GM23338 (cell line): Measurements from ENCODE around the gene FAM20A. TPM values are rescaled to one million over a fixed set of nuclear protein-coding genes. Genes with fewer than 3 reads are reported as not detected.

Source experiments
- ATAC-seq: fragments of 200-7000 bp; cut with Tn5 transposase; 3 replicates; pipeline ENCODE4 v1.9.1; 2020
- DNase-seq: peaks from one replicate; pipeline ENCODE4 v3.0.0-alpha.2; 2015; ENCODE audit warnings: low spot score
- H2AFZ ChIP-seq: fragments of 200-600 bp; sonication (generic); 2 replicates; pipeline ENCODE4 v1.8.0; 2016; ENCODE audit warnings: antibody characterized with exemption, mild to moderate bottlenecking, moderate library complexity
- H3F3A ChIP-seq: fragments of 200-600 bp; sonication (generic); replicated peaks from 2 replicates; pipeline ENCODE4 v1.8.0; 2017; ENCODE audit warnings: antibody characterized with exemption, mixed run types, low read depth
- H3K27ac ChIP-seq: fragments of 200-600 bp; sonication (generic); 2 replicates; pipeline ENCODE4 v1.6.1; 2016; ENCODE audit warnings: low read depth
- H3K27me3 ChIP-seq: fragments of 200-600 bp; sonication (generic); 2 replicates; pipeline ENCODE4 v1.8.0; 2016; ENCODE audit warnings: mild to moderate bottlenecking, mixed run types, moderate library complexity; ENCODE audit not compliant: insufficient read depth
- H3K36me3 ChIP-seq: fragments of 200-600 bp; sonication (generic); 2 replicates; pipeline ENCODE4 v1.8.0; 2016; ENCODE audit warnings: mild to moderate bottlenecking; ENCODE audit not compliant: insufficient read depth
- H3K4me1 ChIP-seq: fragments of 200-600 bp; sonication (generic); 2 replicates; pipeline ENCODE4 v1.8.0; 2016; ENCODE audit warnings: mild to moderate bottlenecking, moderate library complexity; ENCODE audit not compliant: insufficient read depth
- H3K4me2 ChIP-seq: fragments of 200-600 bp; sonication (generic); 2 replicates; pipeline ENCODE4 v1.7.1; 2017; ENCODE audit warnings: mixed run types
- H3K4me3 ChIP-seq: fragments of 200-600 bp; sonication (generic); 2 replicates; pipeline ENCODE4 v1.6.1; 2016; ENCODE audit warnings: mixed run types
- H3K79me2 ChIP-seq: fragments of 200-600 bp; sonication (generic); replicated peaks from 2 replicates; pipeline ENCODE4 v1.8.0; 2017; ENCODE audit warnings: mild to moderate bottlenecking; ENCODE audit not compliant: insufficient read depth
- H3K9me2 ChIP-seq: fragments of 200-600 bp; sonication (generic); 2 replicates; pipeline ENCODE4 v1.8.0; 2017; ENCODE audit not compliant: insufficient read depth
- H4K20me1 ChIP-seq: fragments of 200-600 bp; sonication (generic); replicated peaks from 2 replicates; pipeline ENCODE4 v1.8.0; 2017; ENCODE audit warnings: mild to moderate bottlenecking; ENCODE audit not compliant: insufficient read depth
- H3K27ac Mint-ChIP-seq: 2 replicates; pipeline ENCODE4 v1.8.0; 2020; ENCODE audit warnings: inconsistent platforms, mild to moderate bottlenecking, moderate library complexity, mixed read lengths
- H3K27me3 Mint-ChIP-seq: 3 replicates; pipeline ENCODE4 v1.8.0; 2022; ENCODE audit warnings: low read depth, mild to moderate bottlenecking, moderate library complexity, mixed read lengths, inconsistent platforms; ENCODE audit not compliant: insufficient read depth, poor library complexity
- H3K36me3 Mint-ChIP-seq: 3 replicates; pipeline ENCODE4 v1.8.0; 2021; ENCODE audit warnings: low read depth, mild to moderate bottlenecking, inconsistent platforms, moderate library complexity, mixed read lengths
- H3K4me1 Mint-ChIP-seq: 3 replicates; pipeline ENCODE4 v1.8.0; 2020; ENCODE audit warnings: mild to moderate bottlenecking, inconsistent platforms, mixed read lengths
- H3K4me3 Mint-ChIP-seq: 3 replicates; pipeline ENCODE4 v1.8.0; 2021; ENCODE audit warnings: moderate library complexity, mild to moderate bottlenecking, inconsistent platforms, mixed read lengths
- H3K9me3 Mint-ChIP-seq: 3 replicates; pipeline ENCODE4 v1.8.0; 2020; ENCODE audit warnings: moderate library complexity, mild to moderate bottlenecking, inconsistent platforms, mixed read lengths
- CREB1 ChIP-seq: fragments of 250-450 bp; sonication (Bioruptor Pico); IDR thresholded peaks from 2 replicates; pipeline ENCODE4 v1.5.0; 2020; ENCODE audit warnings: low read depth, mild to moderate bottlenecking, moderate library complexity
- EZH2 ChIP-seq: fragments of 200-600 bp; sonication (generic); IDR thresholded peaks from one replicate; pipeline ENCODE4 v1.8.0; 2017; ENCODE audit warnings: antibody characterized with exemption, mild to moderate bottlenecking, low read depth; ENCODE audit not compliant: unreplicated experiment
- EZH2phosphoT487 ChIP-seq: fragments of 200-600 bp; sonication (generic); IDR thresholded peaks from one replicate; pipeline ENCODE4 v1.8.1; 2018; ENCODE audit warnings: antibody characterized with exemption; ENCODE audit not compliant: unreplicated experiment
- JUNB ChIP-seq: IDR thresholded peaks from one replicate; pipeline ENCODE4 v1.6.1; 2016; ENCODE audit warnings: antibody characterized with exemption; ENCODE audit not compliant: unreplicated experiment
- NANOG ChIP-seq: IDR thresholded peaks from 2 replicates; pipeline ENCODE4 v1.6.1; 2016; ENCODE audit warnings: antibody characterized with exemption, borderline replicate concordance
- POLR2AphosphoS5 ChIP-seq: IDR thresholded peaks from 2 replicates; pipeline ENCODE4 v1.6.1; 2016; ENCODE audit warnings: antibody characterized with exemption, low read depth
- STAT1 ChIP-seq: IDR thresholded peaks from one replicate; pipeline ENCODE4 v1.6.1; 2016; ENCODE audit warnings: antibody characterized with exemption; ENCODE audit not compliant: unreplicated experiment
- ZNF114 ChIP-seq: fragments of 250-450 bp; sonication (Bioruptor Pico); IDR thresholded peaks from 2 replicates; pipeline ENCODE4 v1.5.0; 2020; ENCODE audit warnings: mild to moderate bottlenecking, moderate library complexity
- ZNF331 ChIP-seq: fragments of 250-450 bp; sonication (Bioruptor Pico); IDR thresholded peaks from 2 replicates; pipeline ENCODE4 v1.5.0; 2020; ENCODE audit warnings: low read depth, mild to moderate bottlenecking, moderate library complexity
- polyA plus RNA-seq: library from polyadenylated mRNA; unstranded; fragments of >200 nt; fragmentation: Nextera tagmentation; extraction: Ambion mirVana; gene quantifications from 2 replicates; pipeline ENCODE4 v1.2.1, GENCODE V29; 2016
- total RNA-seq: library from RNA; depleted of rRNA; stranded (reverse); fragments of >200 nt; shearing (Covaris generic); gene quantifications from 2 replicates; pipeline ENCODE4 v1.2.3, GENCODE V29; 2014
- TF ChIP-seq, protein P1 (sequence below), 2 experiments: fragments of 200-600 bp in 1 of 2; sonication (generic) in 1 of 2; conservative IDR thresholded peaks; 2 replicates each; pipeline versions ENCODE4 v1.5.1 to v1.6.1; 2016 to 2017; ENCODE audit warnings: antibody characterized with exemption in 2 of 2, low read depth in 2 of 2, mild to moderate bottlenecking in 2 of 2, moderate library complexity in 1 of 2
- TF ChIP-seq, protein P2 (sequence below): IDR thresholded peaks from 2 replicates; pipeline ENCODE4 v1.6.1; 2016; ENCODE audit warnings: antibody characterized with exemption
- TF ChIP-seq, protein P3 (sequence below): fragments of 250-450 bp; sonication (Bioruptor Pico); IDR thresholded peaks from 2 replicates; pipeline ENCODE4 v1.5.0; 2020; ENCODE audit warnings: mild to moderate bottlenecking, moderate library complexity

Gene FAM20A
- total and polyA plus RNA-seq, 2 experiments from 2014 or later: 1.3 to 1.6 TPM

DNA sequence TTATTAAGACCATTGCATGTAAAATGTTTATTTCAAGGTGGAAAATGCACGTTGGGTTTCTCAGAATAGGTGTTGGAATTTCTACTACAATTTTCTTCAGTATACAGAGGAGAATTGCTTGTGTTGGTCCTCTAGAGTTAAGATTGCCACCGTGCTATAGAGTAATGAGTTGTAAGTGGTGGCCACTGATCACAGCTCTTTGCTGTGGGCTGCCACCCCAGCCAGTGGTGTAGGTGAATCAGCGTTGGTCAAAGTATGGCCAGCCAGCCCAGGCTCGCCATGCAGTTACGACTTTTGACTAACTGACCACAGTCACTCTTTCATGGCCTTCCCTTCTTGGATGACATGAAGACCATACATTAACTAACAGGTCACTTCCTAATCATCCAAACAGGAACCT is 101.6 kb downstream of the FAM20A start (continued):
- TF ChIP-seq, protein P1, sequence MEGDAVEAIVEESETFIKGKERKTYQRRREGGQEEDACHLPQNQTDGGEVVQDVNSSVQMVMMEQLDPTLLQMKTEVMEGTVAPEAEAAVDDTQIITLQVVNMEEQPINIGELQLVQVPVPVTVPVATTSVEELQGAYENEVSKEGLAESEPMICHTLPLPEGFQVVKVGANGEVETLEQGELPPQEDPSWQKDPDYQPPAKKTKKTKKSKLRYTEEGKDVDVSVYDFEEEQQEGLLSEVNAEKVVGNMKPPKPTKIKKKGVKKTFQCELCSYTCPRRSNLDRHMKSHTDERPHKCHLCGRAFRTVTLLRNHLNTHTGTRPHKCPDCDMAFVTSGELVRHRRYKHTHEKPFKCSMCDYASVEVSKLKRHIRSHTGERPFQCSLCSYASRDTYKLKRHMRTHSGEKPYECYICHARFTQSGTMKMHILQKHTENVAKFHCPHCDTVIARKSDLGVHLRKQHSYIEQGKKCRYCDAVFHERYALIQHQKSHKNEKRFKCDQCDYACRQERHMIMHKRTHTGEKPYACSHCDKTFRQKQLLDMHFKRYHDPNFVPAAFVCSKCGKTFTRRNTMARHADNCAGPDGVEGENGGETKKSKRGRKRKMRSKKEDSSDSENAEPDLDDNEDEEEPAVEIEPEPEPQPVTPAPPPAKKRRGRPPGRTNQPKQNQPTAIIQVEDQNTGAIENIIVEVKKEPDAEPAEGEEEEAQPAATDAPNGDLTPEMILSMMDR (conservative IDR thresholded peaks at IDR 0.05; ENCODE audit: low read depth in 2 of 2): no peak

DNA sequence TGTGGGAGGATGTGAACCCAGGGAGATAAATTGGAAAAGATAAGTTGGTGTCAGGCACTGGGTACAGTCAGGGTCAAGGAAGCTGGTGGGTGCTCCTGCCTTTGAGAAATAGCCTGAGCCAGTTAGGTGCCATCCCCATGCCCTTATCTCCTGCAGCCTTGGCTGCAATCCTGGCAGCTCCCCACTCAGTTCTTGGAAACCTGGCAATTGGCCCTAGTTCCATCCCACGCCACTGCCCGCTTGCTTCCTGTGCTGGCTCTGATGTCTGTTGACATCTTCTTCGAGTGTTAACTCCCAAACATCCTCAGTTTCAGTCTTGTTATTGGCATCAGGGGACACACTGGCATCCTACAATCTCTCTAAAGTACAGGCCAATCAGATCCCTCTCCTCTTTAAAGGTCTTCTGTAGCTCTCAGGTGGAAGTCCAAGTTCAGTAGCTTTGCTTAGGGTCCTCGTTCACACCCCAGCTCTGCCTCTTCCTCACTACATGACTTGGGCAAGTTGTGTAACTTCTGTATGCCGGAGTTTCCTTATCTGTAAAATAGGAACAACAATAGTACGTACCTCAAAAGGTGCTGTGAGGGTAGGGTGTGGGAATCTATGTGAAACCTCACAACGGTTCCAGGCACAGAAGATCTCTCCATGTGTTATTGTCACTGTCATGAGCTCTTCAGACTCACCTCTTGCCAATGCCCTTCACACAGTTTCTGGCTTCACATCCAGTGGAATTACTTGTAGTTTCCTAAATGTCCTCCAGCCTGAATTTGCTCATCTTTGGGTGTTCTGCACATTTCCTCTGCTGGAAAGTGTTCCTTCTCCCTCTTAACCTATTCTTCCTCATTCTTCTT is 102.5 kb downstream of the FAM20A start:
- peaks cover 8% of the 10 kb centered on the region for H3K9me3 Mint-ChIP-seq
- no peak overlapping the region for H3K4me3 Mint-ChIP-seq
- 0 out of 2 replicates have a peak overlapping the region, but pooled peaks have one; percentile 72 for H2AFZ ChIP-seq
- TF ChIP-seq, protein P2, sequence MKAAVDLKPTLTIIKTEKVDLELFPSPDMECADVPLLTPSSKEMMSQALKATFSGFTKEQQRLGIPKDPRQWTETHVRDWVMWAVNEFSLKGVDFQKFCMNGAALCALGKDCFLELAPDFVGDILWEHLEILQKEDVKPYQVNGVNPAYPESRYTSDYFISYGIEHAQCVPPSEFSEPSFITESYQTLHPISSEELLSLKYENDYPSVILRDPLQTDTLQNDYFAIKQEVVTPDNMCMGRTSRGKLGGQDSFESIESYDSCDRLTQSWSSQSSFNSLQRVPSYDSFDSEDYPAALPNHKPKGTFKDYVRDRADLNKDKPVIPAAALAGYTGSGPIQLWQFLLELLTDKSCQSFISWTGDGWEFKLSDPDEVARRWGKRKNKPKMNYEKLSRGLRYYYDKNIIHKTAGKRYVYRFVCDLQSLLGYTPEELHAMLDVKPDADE: no peak
- TF ChIP-seq STAT1: no peak
- no peak for TF ChIP-seq POLR2AphosphoS5
- TF ChIP-seq NANOG: no peak
- TF ChIP-seq EZH2: no peak
- no peak for TF ChIP-seq JUNB
- TF ChIP-seq, protein P1 (conservative IDR thresholded peaks at IDR 0.05; ENCODE audit: low read depth in 2 of 2): no peak
- TF ChIP-seq ZNF114 (CRISPR knock-in tag): no peak
- TF ChIP-seq, protein P3, sequence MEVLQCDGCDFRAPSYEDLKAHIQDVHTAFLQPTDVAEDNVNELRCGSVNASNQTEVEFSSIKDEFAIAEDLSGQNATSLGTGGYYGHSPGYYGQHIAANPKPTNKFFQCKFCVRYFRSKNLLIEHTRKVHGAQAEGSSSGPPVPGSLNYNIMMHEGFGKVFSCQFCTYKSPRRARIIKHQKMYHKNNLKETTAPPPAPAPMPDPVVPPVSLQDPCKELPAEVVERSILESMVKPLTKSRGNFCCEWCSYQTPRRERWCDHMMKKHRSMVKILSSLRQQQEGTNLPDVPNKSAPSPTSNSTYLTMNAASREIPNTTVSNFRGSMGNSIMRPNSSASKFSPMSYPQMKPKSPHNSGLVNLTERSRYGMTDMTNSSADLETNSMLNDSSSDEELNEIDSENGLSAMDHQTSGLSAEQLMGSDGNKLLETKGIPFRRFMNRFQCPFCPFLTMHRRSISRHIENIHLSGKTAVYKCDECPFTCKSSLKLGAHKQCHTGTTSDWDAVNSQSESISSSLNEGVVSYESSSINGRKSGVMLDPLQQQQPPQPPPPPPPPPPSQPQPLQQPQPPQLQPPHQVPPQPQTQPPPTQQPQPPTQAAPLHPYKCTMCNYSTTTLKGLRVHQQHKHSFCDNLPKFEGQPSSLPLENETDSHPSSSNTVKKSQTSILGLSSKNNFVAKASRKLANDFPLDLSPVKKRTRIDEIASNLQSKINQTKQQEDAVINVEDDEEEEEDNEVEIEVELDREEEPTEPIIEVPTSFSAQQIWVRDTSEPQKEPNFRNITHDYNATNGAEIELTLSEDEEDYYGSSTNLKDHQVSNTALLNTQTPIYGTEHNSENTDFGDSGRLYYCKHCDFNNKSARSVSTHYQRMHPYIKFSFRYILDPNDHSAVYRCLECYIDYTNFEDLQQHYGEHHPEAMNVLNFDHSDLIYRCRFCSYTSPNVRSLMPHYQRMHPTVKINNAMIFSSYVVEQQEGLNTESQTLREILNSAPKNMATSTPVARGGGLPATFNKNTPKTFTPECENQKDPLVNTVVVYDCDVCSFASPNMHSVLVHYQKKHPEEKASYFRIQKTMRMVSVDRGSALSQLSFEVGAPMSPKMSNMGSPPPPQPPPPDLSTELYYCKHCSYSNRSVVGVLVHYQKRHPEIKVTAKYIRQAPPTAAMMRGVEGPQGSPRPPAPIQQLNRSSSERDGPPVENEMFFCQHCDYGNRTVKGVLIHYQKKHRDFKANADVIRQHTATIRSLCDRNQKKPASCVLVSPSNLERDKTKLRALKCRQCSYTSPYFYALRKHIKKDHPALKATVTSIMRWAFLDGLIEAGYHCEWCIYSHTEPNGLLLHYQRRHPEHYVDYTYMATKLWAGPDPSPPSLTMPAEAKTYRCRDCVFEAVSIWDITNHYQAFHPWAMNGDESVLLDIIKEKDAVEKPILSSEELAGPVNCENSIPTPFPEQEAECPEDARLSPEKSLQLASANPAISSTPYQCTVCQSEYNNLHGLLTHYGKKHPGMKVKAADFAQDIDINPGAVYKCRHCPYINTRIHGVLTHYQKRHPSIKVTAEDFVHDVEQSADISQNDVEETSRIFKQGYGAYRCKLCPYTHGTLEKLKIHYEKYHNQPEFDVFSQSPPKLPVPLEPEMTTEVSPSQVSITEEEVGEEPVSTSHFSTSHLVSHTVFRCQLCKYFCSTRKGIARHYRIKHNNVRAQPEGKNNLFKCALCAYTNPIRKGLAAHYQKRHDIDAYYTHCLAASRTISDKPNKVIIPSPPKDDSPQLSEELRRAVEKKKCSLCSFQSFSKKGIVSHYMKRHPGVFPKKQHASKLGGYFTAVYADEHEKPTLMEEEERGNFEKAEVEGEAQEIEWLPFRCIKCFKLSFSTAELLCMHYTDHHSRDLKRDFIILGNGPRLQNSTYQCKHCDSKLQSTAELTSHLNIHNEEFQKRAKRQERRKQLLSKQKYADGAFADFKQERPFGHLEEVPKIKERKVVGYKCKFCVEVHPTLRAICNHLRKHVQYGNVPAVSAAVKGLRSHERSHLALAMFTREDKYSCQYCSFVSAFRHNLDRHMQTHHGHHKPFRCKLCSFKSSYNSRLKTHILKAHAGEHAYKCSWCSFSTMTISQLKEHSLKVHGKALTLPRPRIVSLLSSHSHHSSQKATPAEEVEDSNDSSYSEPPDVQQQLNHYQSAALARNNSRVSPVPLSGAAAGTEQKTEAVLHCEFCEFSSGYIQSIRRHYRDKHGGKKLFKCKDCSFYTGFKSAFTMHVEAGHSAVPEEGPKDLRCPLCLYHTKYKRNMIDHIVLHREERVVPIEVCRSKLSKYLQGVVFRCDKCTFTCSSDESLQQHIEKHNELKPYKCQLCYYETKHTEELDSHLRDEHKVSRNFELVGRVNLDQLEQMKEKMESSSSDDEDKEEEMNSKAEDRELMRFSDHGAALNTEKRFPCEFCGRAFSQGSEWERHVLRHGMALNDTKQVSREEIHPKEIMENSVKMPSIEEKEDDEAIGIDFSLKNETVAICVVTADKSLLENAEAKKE (CRISPR knock-in tag): no peak
- no peak for TF ChIP-seq ZNF331 (CRISPR knock-in tag)
- TF ChIP-seq CREB1 (CRISPR knock-in tag): no peak
- TF ChIP-seq EZH2phosphoT487: no peak

More for the DNA sequence above, 102.5 kb downstream of the FAM20A start:
- H3K36me3 Mint-ChIP-seq: peaks cover 5% of the 10 kb centered on the region; the same call in 2 of the 3 replicates
- DNase-seq: no peak
- no peaks in the 10 kb centered on the region for H3K79me2 ChIP-seq
- no peaks in the 10 kb centered on the region for H3K27me3 ChIP-seq
- H3K27me3 Mint-ChIP-seq: peaks cover 11% of the 10 kb centered on the region
- ATAC-seq: no peak
- H3K27ac ChIP-seq: no peak overlapping the region
- H3F3A ChIP-seq: 0 out of 2 replicates have a peak, but pooled peaks cover 3% of the 10 kb centered on the region
- H4K20me1 ChIP-seq: no peaks in the 10 kb centered on the region
- H3K4me1 Mint-ChIP-seq: no peaks in the 10 kb centered on the region
- no peak overlapping the region for H3K4me3 ChIP-seq
- no peak overlapping the region for H3K27ac Mint-ChIP-seq
- no peaks in the 10 kb centered on the region for H3K9me2 ChIP-seq
- no peak overlapping the region for H3K4me2 ChIP-seq
- no peaks in the 10 kb centered on the region for H3K4me1 ChIP-seq
- H3K36me3 ChIP-seq: no peaks in the 10 kb centered on the region
